IMR-90 (cell line): ENCODE results near the gene DCC. TPM values are rescaled to one million over a fixed set of nuclear protein-coding genes. Genes with fewer than 3 reads are reported as not detected.
A peak's percentile ranks its signal among the peaks of the same experiment; 100 is the strongest.

Experiments
- ATAC-seq: fragments of 200-7000 bp; cut with Tn5 transposase; 2 replicates; pipeline ENCODE4 v1.9.1; 2020; ENCODE audit warnings: low read depth, mild to moderate bottlenecking, moderate library complexity
- BruUV-seq: library from RNA; stranded (reverse); fragments of 400-500 nt; replicated peaks from 2 replicates; lab custom pipeline; 2021; lab: Mats Ljungman, UMichigan
- CTCF ChIA-PET: fragments of 300-600 bp; formaldehyde crosslinking; extraction: SDS; loops from one replicate; lab custom pipeline; 2021; ENCODE audit warnings: antibody characterized with exemption; lab: Yijun Ruan, JAX
- POLR2A ChIA-PET: fragments of 300-600 bp; sonication (Branson Sonifier 250); formaldehyde crosslinking; loops from one replicate; lab custom pipeline; 2022; ENCODE audit warnings: antibody characterized with exemption; ENCODE audit not compliant: unreplicated experiment; lab: Charles Lee
- DNase-seq: peaks from one replicate; pipeline ENCODE4 v3.0.0; 2013
- H2AFZ ChIP-seq: replicated peaks from 2 replicates; pipeline ENCODE3; 2013; ENCODE audit warnings: low read length, mild to moderate bottlenecking; ENCODE audit not compliant: poor library complexity
- H2AK5ac ChIP-seq: 2 replicates; pipeline ENCODE4 v1.6.1; 2013; ENCODE audit warnings: low read depth, low read length, inconsistent platforms
- H2AK9ac ChIP-seq: replicated peaks from 2 replicates; pipeline ENCODE3; 2013; ENCODE audit warnings: mild to moderate bottlenecking, low read depth, low read length, moderate library complexity; ENCODE audit not compliant: poor library complexity
- H2BK120ac ChIP-seq: 2 replicates; pipeline ENCODE4 v1.6.1; 2013; ENCODE audit warnings: low read depth, low read length, inconsistent platforms
- H2BK15ac ChIP-seq: 3 replicates; pipeline ENCODE4 v1.6.1; 2013; ENCODE audit warnings: low read depth, low read length, inconsistent platforms
- H2BK20ac ChIP-seq: 2 replicates; pipeline ENCODE4 v1.6.1; 2013; ENCODE audit warnings: low read depth, mild to moderate bottlenecking, inconsistent platforms, low read length, moderate library complexity
- H2BK5ac ChIP-seq: 2 replicates; pipeline ENCODE4 v1.6.1; 2013; ENCODE audit warnings: mild to moderate bottlenecking, low read depth, low read length, inconsistent platforms; ENCODE audit not compliant: poor library complexity, severe bottlenecking
- H3K14ac ChIP-seq: replicated peaks from 2 replicates; pipeline ENCODE4 v1.6.1; 2013; ENCODE audit warnings: low read depth, low read length, inconsistent platforms
- H3K18ac ChIP-seq: 2 replicates; pipeline ENCODE4 v1.6.1; 2013; ENCODE audit warnings: low read depth, low read length, control low read depth
- H3K23ac ChIP-seq: 2 replicates; pipeline ENCODE4 v1.6.1; 2013; ENCODE audit warnings: low read depth, low read length, inconsistent platforms
- H3K27ac ChIP-seq: 2 replicates; pipeline ENCODE4 v1.5.1; 2013; ENCODE audit warnings: mild to moderate bottlenecking, control low read depth, low read length; ENCODE audit not compliant: insufficient read depth
- H3K27me3 ChIP-seq: 2 replicates; pipeline ENCODE4 v1.6.1; 2013; ENCODE audit warnings: low read length; ENCODE audit not compliant: control insufficient read depth, insufficient read depth
- H3K36me3 ChIP-seq: 2 replicates; pipeline ENCODE4 v1.6.1; 2013; ENCODE audit warnings: low read length, mixed read lengths; ENCODE audit not compliant: control insufficient read depth, insufficient read depth
- H3K4ac ChIP-seq: 2 replicates; pipeline ENCODE4 v1.6.1; 2013; ENCODE audit warnings: low read depth, low read length, inconsistent platforms
- H3K4me1 ChIP-seq: 2 replicates; pipeline ENCODE4 v1.6.1; 2013; ENCODE audit warnings: low read length, mixed read lengths; ENCODE audit not compliant: control insufficient read depth, insufficient read depth
- H3K4me2 ChIP-seq: 2 replicates; pipeline ENCODE4 v1.6.1; 2013; ENCODE audit warnings: low read depth, mild to moderate bottlenecking, control low read depth, low read length, moderate library complexity
- H3K4me3 ChIP-seq: 2 replicates; pipeline ENCODE4 v1.5.1; 2013; ENCODE audit warnings: low read depth, mild to moderate bottlenecking, control low read depth, low read length, moderate library complexity; ENCODE audit not compliant: insufficient read depth
- H3K56ac ChIP-seq: 2 replicates; pipeline ENCODE4 v1.6.1; 2013; ENCODE audit warnings: low read length, inconsistent platforms; ENCODE audit not compliant: insufficient read depth; ENCODE audit errors: extremely low read depth
- H3K79me1 ChIP-seq, 2 experiments: 2 replicates each; pipeline ENCODE4 v1.6.1; 2013; ENCODE audit warnings: low read length in 2 of 2, inconsistent platforms in 1 of 2, low read depth in 1 of 2
- H3K9ac ChIP-seq: 2 replicates; pipeline ENCODE4 v1.6.1; 2013; ENCODE audit warnings: low read depth, low read length, control low read depth
- H3K9me1 ChIP-seq: 2 replicates; pipeline ENCODE4 v1.6.1; 2013; ENCODE audit warnings: low read length, inconsistent platforms; ENCODE audit not compliant: insufficient read depth
- H3K9me3 ChIP-seq: 2 replicates; pipeline ENCODE4 v1.6.1; 2013; ENCODE audit warnings: low read length; ENCODE audit not compliant: control insufficient read depth, insufficient read depth
- H4K20me1 ChIP-seq: 2 replicates; pipeline ENCODE4 v1.6.1; 2013; ENCODE audit warnings: low read length, inconsistent platforms; ENCODE audit not compliant: insufficient read depth
- H4K5ac ChIP-seq: 2 replicates; pipeline ENCODE4 v1.6.1; 2013; ENCODE audit warnings: mild to moderate bottlenecking, low read depth, low read length, control low read depth
- H4K8ac ChIP-seq, 2 experiments: 2 replicates each; pipeline ENCODE4 v1.6.1; 2013; ENCODE audit warnings: low read depth in 2 of 2, low read length in 2 of 2, control low read depth in 1 of 2, inconsistent platforms in 1 of 2
- H4K91ac ChIP-seq: 2 replicates; pipeline ENCODE4 v1.6.1; 2013; ENCODE audit warnings: low read depth, low read length, inconsistent platforms; ENCODE audit not compliant: insufficient read depth
- POLR2A ChIP-seq: IDR thresholded peaks from 2 replicates; pipeline ENCODE4 v1.6.1; 2012; ENCODE audit warnings: mild to moderate bottlenecking, low read depth, low read length
- WGBS, 2 experiments: methylation state at CpG; one replicate each; pipeline versions ENCODE4 v1.1.5 to v1.1.7; 2013; ENCODE audit warnings: missing lambda C conversion rate in 2 of 2; ENCODE audit not compliant: insufficient read length in 1 of 2; ENCODE audit errors: extremely low coverage in 2 of 2; 5-methylcytosine and 5-hydroxymethylcytosine counted together
- dilution Hi-C: fragments of 300-500 bp; cut with HindIII; formaldehyde crosslinking; loops from one replicate; pipeline ENCODE4 v1.14.3; 2018; ENCODE audit warnings: low sequenced_read_pairs; ENCODE audit not compliant: unreplicated experiment
- in situ Hi-C: fragments of 300-500 bp; cut with MboI; formaldehyde crosslinking; loops from 3 replicates; pipeline ENCODE4 v1.14.3; 2019; ENCODE audit warnings: low sequenced_read_pairs, inconsistent platforms, mixed read lengths
- intact Hi-C: fragments of 100-400 bp; cut with micrococcal nuclease; formaldehyde crosslinking; loops from 2 replicates; pipeline ENCODE4 v1.10.0; 2022
- polyA plus RNA-seq, 3 experiments: library from polyadenylated mRNA; depleted of rRNA; stranded (reverse); fragments of >200 nt; gene quantifications; 2 replicates each; pipeline ENCODE4 v1.2.3, GENCODE V29; 2012; ENCODE audit warnings: low replicate concordance in 1 of 3
- total RNA-seq: library from RNA; depleted of rRNA; stranded (reverse); fragments of >200 nt; gene quantifications from 2 replicates; pipeline ENCODE4 v1.2.3, GENCODE V29; 2012
- TF ChIP-seq, protein P1 (sequence below): conservative IDR thresholded peaks from 2 replicates; pipeline ENCODE4 v1.5.1; 2012; ENCODE audit warnings: mild to moderate bottlenecking, low read depth, low read length, improper control_type of control experiment

DCC gene
- total and polyA plus RNA-seq, 2 of the 4 experiments (the other 2 are of a cell fraction), result 0.31 to 0.54 TPM

DNA sequence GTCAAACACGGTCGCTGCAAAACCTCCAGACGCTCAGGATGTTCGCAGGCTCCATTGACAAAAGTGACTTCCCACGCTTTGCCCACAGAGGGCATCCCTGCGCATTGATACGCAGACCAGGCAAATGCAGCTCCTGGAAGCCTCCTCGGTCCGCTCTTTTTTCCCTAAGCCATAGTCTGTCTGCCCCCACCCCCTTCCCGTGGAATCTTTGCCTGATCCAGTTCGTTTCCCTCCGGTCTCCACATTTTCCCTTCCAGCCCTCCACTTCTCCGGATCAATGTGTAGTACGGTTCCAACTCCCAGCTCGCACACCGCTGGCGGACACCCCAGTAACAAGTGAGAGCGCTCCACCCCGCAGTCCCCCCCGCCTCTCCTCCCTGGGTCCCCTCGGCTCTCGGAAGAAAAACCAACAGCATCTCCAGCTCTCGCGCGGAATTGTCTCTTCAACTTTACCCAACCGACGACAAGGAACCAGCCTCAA is at the start of gene DCC (continued):
- TF ChIP-seq, protein P1, sequence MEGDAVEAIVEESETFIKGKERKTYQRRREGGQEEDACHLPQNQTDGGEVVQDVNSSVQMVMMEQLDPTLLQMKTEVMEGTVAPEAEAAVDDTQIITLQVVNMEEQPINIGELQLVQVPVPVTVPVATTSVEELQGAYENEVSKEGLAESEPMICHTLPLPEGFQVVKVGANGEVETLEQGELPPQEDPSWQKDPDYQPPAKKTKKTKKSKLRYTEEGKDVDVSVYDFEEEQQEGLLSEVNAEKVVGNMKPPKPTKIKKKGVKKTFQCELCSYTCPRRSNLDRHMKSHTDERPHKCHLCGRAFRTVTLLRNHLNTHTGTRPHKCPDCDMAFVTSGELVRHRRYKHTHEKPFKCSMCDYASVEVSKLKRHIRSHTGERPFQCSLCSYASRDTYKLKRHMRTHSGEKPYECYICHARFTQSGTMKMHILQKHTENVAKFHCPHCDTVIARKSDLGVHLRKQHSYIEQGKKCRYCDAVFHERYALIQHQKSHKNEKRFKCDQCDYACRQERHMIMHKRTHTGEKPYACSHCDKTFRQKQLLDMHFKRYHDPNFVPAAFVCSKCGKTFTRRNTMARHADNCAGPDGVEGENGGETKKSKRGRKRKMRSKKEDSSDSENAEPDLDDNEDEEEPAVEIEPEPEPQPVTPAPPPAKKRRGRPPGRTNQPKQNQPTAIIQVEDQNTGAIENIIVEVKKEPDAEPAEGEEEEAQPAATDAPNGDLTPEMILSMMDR, result peak; percentile 28
- TF ChIP-seq POLR2A, result no peak

DNA sequence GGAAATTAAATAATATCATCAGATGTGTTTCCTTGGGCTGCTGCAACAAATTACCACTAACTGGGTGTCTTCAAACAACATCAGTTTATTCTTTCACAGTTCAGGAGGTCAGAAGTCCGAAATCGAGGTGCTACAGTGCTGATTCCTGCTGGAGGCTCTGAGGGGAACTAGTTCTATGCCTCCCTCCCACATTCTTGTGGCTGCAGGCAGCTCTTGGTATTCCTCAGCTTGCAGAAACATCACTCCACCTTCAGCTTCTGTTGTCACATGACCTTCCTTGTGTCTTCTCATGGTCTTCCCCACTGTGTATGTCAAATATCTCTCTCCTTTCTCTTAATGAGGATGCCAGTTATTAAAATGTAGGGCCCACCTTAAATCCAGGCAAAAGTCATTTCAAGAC is 29.3 kb upstream of the DCC start:
- Histone ChIP-seq H2AK5ac (no peak overlapping the region), H3K56ac (no peak overlapping the region), H2BK120ac (no peak overlapping the region), H2BK15ac (no peak overlapping the region), H3K4me3 (no peak overlapping the region), H2AFZ (no peak overlapping the region), H2BK20ac (no peak overlapping the region), H3K79me1 (no peaks in the 10 kb centered on the region), H3K4ac (no peak overlapping the region), H3K27ac (no peak overlapping the region), H4K91ac (no peak overlapping the region), H3K23ac (no peak overlapping the region), H3K36me3 (no peaks in the 10 kb centered on the region), H3K4me1 (no peaks in the 10 kb centered on the region), H3K18ac (no peak overlapping the region), H4K8ac (no peak overlapping the region), H4K20me1 (no peaks in the 10 kb centered on the region), H4K5ac (no peak overlapping the region), H2AK9ac (no peak overlapping the region), H3K14ac (no peak overlapping the region), H3K9ac (no peak overlapping the region), H3K4me2 (no peak overlapping the region), H3K9me3 (peaks cover 3% of the 10 kb centered on the region; the same call in 1 of the 2 replicates), H3K27me3 (no peaks in the 10 kb centered on the region), H3K9me1 (no peaks in the 10 kb centered on the region), H2BK5ac (no peak overlapping the region)
- no CpG with 5 or more reads among the region's 2 CpGs for whole genome bisulfite sequencing, 2 experiments
- DNase-seq (no peak), ATAC-seq (no peak)
- dilution Hi-C loops, result no loop called here
- intact Hi-C loops, result no loop called here
- ChIA-PET POLR2A (no interaction called here), CTCF (interaction anchor here (0.6 kb wide), 1 partner anchor 42 kb away, joined by 3 read pairs; no protein-coding TSS in a partner anchor)
- in situ Hi-C loops, result no loop called here
- TF ChIP-seq, protein P1, result no peak
- BruUV-seq, result no TSS peak
